Ascending aorta (tissue), 2 donors: ENCODE data around the gene NR2F2. TPM values are rescaled to one million over a fixed set of nuclear protein-coding genes. Genes with fewer than 3 reads are reported as not detected.

Experiments
- DNase-seq, 2 donors: peaks; one replicate each; pipeline ENCODE4 v3.0.0-alpha.2; 2019; ENCODE audit warnings: low spot score in 2 of 2
- H3K27ac ChIP-seq, 2 donors: fragments of 200-600 bp; sonication (generic); one replicate each; pipeline ENCODE4 v1.5.1; 2016 to 2017; ENCODE audit warnings: mild to moderate bottlenecking in 1 of 2
- H3K27me3 ChIP-seq: fragments of 200-600 bp; sonication (generic); one replicate; pipeline ENCODE4 v1.5.1; 2017
- H3K36me3 ChIP-seq, 2 donors: fragments of 200-600 bp; sonication (generic); one replicate each; pipeline ENCODE4 v1.5.1; 2016
- H3K4me1 ChIP-seq, 2 donors: fragments of 200-600 bp; sonication (generic); one replicate each; pipeline ENCODE4 v1.5.1; 2016 to 2017; ENCODE audit warnings: mild to moderate bottlenecking in 1 of 2
- H3K4me3 ChIP-seq, 2 donors: fragments of 200-600 bp; sonication (generic); one replicate each; pipeline ENCODE4 v1.5.1; 2016 to 2017; ENCODE audit warnings: mild to moderate bottlenecking in 1 of 2
- H3K9me3 ChIP-seq, 2 donors: fragments of 200-600 bp; sonication (generic); one replicate each; pipeline ENCODE4 v1.5.1; 2016
- CTCF ChIP-seq, 3 experiments: fragments of 200-600 bp in 2 of 3; fragments of 450-650 bp in 1 of 3; sonication (generic) in 2 of 3; IDR thresholded peaks; one replicate each; pipeline ENCODE4 v1.5.1; 2016 to 2019; ENCODE audit warnings: antibody characterized with exemption in 3 of 3, mild to moderate bottlenecking in 1 of 3, moderate library complexity in 1 of 3
- intact Hi-C: fragments of 100-400 bp; cut with DNase I; formaldehyde crosslinking; loops from one replicate; pipeline ENCODE4 v1.15.1; 2023
- total RNA-seq: library from RNA; depleted of rRNA; stranded (reverse); fragments of >200 nt; gene quantifications from one replicate; pipeline ENCODE4 v1.1.0, GENCODE V29; 2016

NR2F2 gene
- total RNA-seq, 1 donor from 2014 or later, result 126 TPM

GRCh38 chr15:96362011-96362754 is 31.7 kb downstream of the NR2F2 start:
- Histone ChIP-seq H3K4me1 (peaks cover 0 to 9% of the 10 kb centered on the region in 2 donors), H3K27ac (no peak overlapping the region), H3K4me3 (no peak overlapping the region), H3K9me3 (no peaks in the 10 kb centered on the region), H3K36me3 (no peaks in the 10 kb centered on the region), H3K27me3 (peaks cover 8% of the 10 kb centered on the region)
- intact Hi-C loops, result loop anchor here (10.0 kb wide), 1 partner anchor 223 kb away; no protein-coding TSS in a partner anchor
- no peak for TF ChIP-seq CTCF (IDR thresholded peaks at IDR 0.05)
- no peak for DNase-seq

- Histone ChIP-seq H3K27ac (no peak overlapping the region), H3K9me3 (no peaks in the 10 kb centered on the region), H3K27me3 (peaks cover 8% of the 10 kb centered on the region), H3K4me1 (peaks cover 0 to 9% of the 10 kb centered on the region in 2 donors), H3K36me3 (no peaks in the 10 kb centered on the region), H3K4me3 (no peak overlapping the region)
- no peak for DNase-seq
- TF ChIP-seq CTCF (IDR thresholded peaks at IDR 0.05), result no peak
- intact Hi-C loops, result loop anchor here (10.0 kb wide), 1 partner anchor 222 kb away; no protein-coding TSS in a partner anchor
Measured at GRCh38 chr15:96362755-96363651, 32.5 kb downstream of the NR2F2 start.

GRCh38 chr15:96363707-96364106 is 33.2 kb downstream of the NR2F2 start:
- Histone ChIP-seq H3K36me3 (no peaks in the 10 kb centered on the region), H3K9me3 (no peaks in the 10 kb centered on the region), H3K4me3 (no peak overlapping the region), H3K27ac (no peak overlapping the region), H3K4me1 (peaks cover 0 to 9% of the 10 kb centered on the region in 2 donors), H3K27me3 (peaks cover 8% of the 10 kb centered on the region)
- TF ChIP-seq CTCF (IDR thresholded peaks at IDR 0.05), result no peak
- no peak for DNase-seq
- intact Hi-C loops, result loop anchor here (10.0 kb wide), 1 partner anchor 221 kb away; no protein-coding TSS in a partner anchor

GRCh38 chr15:96365781-96366525 is 35.5 kb downstream of the NR2F2 start:
- Histone ChIP-seq H3K4me3 (no peak overlapping the region), H3K9me3 (no peaks in the 10 kb centered on the region), H3K27me3 (no peaks in the 10 kb centered on the region), H3K4me1 (peaks cover 0 to 4% of the 10 kb centered on the region in 2 donors), H3K27ac (no peak overlapping the region), H3K36me3 (no peaks in the 10 kb centered on the region)
- TF ChIP-seq CTCF (IDR thresholded peaks at IDR 0.05), result no peak
- no peak for DNase-seq
- intact Hi-C loops, result loop anchor here (10.0 kb wide), 1 partner anchor 219 kb away; no protein-coding TSS in a partner anchor

GRCh38 chr15:96366526-96366877 is 36.0 kb downstream of the NR2F2 start:
- H3K4me1 ChIP-seq, result no peaks in the 10 kb centered on the region
- H3K9me3 ChIP-seq, result no peaks in the 10 kb centered on the region
- H3K27me3 ChIP-seq, result no peaks in the 10 kb centered on the region
- intact Hi-C loops, result loop anchor here (10.0 kb wide), 1 partner anchor 218 kb away; no protein-coding TSS in a partner anchor
- TF ChIP-seq CTCF (IDR thresholded peaks at IDR 0.05), result no peak
- no peaks in the 10 kb centered on the region for H3K36me3 ChIP-seq
- H3K27ac ChIP-seq, result no peak overlapping the region
- no peak for DNase-seq
- no peak overlapping the region for H3K4me3 ChIP-seq
